ENCODE measurements around the gene SDHB.

GRCh38 chr1:17071794-17072193 is 18.0 kb upstream of the SDHB start:
- TF ChIP-seq, protein P1, sequence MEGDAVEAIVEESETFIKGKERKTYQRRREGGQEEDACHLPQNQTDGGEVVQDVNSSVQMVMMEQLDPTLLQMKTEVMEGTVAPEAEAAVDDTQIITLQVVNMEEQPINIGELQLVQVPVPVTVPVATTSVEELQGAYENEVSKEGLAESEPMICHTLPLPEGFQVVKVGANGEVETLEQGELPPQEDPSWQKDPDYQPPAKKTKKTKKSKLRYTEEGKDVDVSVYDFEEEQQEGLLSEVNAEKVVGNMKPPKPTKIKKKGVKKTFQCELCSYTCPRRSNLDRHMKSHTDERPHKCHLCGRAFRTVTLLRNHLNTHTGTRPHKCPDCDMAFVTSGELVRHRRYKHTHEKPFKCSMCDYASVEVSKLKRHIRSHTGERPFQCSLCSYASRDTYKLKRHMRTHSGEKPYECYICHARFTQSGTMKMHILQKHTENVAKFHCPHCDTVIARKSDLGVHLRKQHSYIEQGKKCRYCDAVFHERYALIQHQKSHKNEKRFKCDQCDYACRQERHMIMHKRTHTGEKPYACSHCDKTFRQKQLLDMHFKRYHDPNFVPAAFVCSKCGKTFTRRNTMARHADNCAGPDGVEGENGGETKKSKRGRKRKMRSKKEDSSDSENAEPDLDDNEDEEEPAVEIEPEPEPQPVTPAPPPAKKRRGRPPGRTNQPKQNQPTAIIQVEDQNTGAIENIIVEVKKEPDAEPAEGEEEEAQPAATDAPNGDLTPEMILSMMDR (conservative IDR thresholded peaks at IDR 0.05) = no peak
- no peak for TF ChIP-seq ZFX (IDR thresholded peaks at IDR 0.05)

Data from C4-2B (cell line).